Keratinocyte (primary cell): ENCODE results near the gene TRIM23. TPM values are rescaled to one million over a fixed set of nuclear protein-coding genes. Genes with fewer than 3 reads are reported as not detected.

ENCODE experiments used
- DNase-seq: peaks from one replicate; pipeline ENCODE4 v3.0.0-alpha.2; 2011; ENCODE audit warnings: low read depth, missing footprints, low spot score
- FAIRE-seq: peaks from 2 replicates; lab custom pipeline; 2011; peaks lifted over from hg19 to GRCh38; lab: Jason Lieb, UNC
- H2AFZ ChIP-seq: 2 replicates; pipeline ENCODE4 v1.6.0; 2012; ENCODE audit warnings: low read length, control low read depth, inconsistent platforms; ENCODE audit not compliant: control insufficient read depth
- H3K27ac ChIP-seq: 2 replicates; pipeline ENCODE4 v1.5.1; 2011; ENCODE audit warnings: low read length; ENCODE audit not compliant: control insufficient read depth, insufficient read depth
- H3K27me3 ChIP-seq: 3 replicates; pipeline ENCODE4 v1.6.0; 2011; ENCODE audit warnings: low read length; ENCODE audit not compliant: control insufficient read depth, insufficient read depth; ENCODE audit errors: extremely low read depth
- H3K36me3 ChIP-seq, 2 experiments: 2 replicates in 1 of 2; 3 replicates in 1 of 2; pipeline ENCODE4 v1.5.1; 2011; ENCODE audit warnings: low read length in 2 of 2, mild to moderate bottlenecking in 1 of 2; ENCODE audit not compliant: control insufficient read depth in 2 of 2, insufficient read depth in 2 of 2; ENCODE audit errors: extremely low read depth in 1 of 2
- H3K4me1 ChIP-seq: 3 replicates; pipeline ENCODE4 v1.5.1; 2011; ENCODE audit warnings: low read length; ENCODE audit not compliant: control insufficient read depth, insufficient read depth; ENCODE audit errors: extremely low read depth
- H3K4me2 ChIP-seq: 3 replicates; pipeline ENCODE4 v1.6.0; 2011; ENCODE audit warnings: low read depth, low read length; ENCODE audit not compliant: control insufficient read depth, insufficient read depth; ENCODE audit errors: extremely low read depth
- H3K4me3 ChIP-seq, 3 experiments: fragments of 200-600 bp in 1 of 3; sonication (generic) in 1 of 3; 2 replicates in 2 of 3; 3 replicates in 1 of 3; pipeline ENCODE4 v1.5.1; 2011 to 2016; ENCODE audit warnings: low read length in 3 of 3, mild to moderate bottlenecking in 3 of 3, control low read depth in 2 of 3, inconsistent platforms in 1 of 3, low read depth in 1 of 3, mixed read lengths in 1 of 3, mixed run types in 1 of 3, moderate library complexity in 1 of 3; ENCODE audit not compliant: control insufficient read depth in 2 of 3, insufficient read depth in 2 of 3; ENCODE audit errors: extremely low read depth in 1 of 3
- H3K79me2 ChIP-seq: 2 replicates; pipeline ENCODE4 v1.6.0; 2012; ENCODE audit warnings: low read length; ENCODE audit not compliant: control insufficient read depth, insufficient read depth
- H3K9ac ChIP-seq: 3 replicates; pipeline ENCODE4 v1.6.0; 2011; ENCODE audit warnings: low read length; ENCODE audit not compliant: control insufficient read depth, insufficient read depth; ENCODE audit errors: extremely low read depth
- H3K9me1 ChIP-seq: 3 replicates; pipeline ENCODE4 v1.6.0; 2011; ENCODE audit warnings: low read length; ENCODE audit not compliant: control insufficient read depth, insufficient read depth; ENCODE audit errors: extremely low read depth
- H3K9me3 ChIP-seq: 2 replicates; pipeline ENCODE4 v1.5.1; 2012; ENCODE audit warnings: low read depth, low read length; ENCODE audit not compliant: control insufficient read depth
- H4K20me1 ChIP-seq: 3 replicates; pipeline ENCODE4 v1.6.0; 2011; ENCODE audit warnings: low read length; ENCODE audit not compliant: control insufficient read depth, insufficient read depth; ENCODE audit errors: extremely low read depth
- CTCF ChIP-seq, 3 experiments: IDR thresholded peaks in 1 of 3; conservative IDR thresholded peaks in 1 of 3; optimal IDR thresholded peaks in 1 of 3; 2 replicates in 2 of 3; 3 replicates in 1 of 3; pipeline versions ENCODE3 to v1.5.1; 2011; ENCODE audit warnings: low read length in 3 of 3, mild to moderate bottlenecking in 3 of 3, moderate library complexity in 2 of 3, control low read depth in 1 of 3, inconsistent platforms in 1 of 3; ENCODE audit not compliant: insufficient read depth in 2 of 3; ENCODE audit errors: extremely low read depth in 1 of 3
- EZH2 ChIP-seq: IDR thresholded peaks from one replicate; pipeline ENCODE4 v1.6.1; 2012; ENCODE audit warnings: inconsistent platforms, mild to moderate bottlenecking, low read length, moderate library complexity
- dilution Hi-C: fragments of 300-500 bp; cut with MboI; formaldehyde crosslinking; loops from one replicate; pipeline ENCODE4 v1.7.0; 2020; ENCODE audit warnings: low sequenced_read_pairs; ENCODE audit not compliant: extremely low pct_ligation_motif_present
- polyA plus RNA-seq, 5 experiments: library from polyadenylated mRNA; depleted of rRNA in 3 of 5; stranded (reverse) in 3 of 5; stranded (forward) in 1 of 5; unstranded in 1 of 5; fragments of >200 nt; gene quantifications; 1 replicate in 1 of 5; 2 replicates in 3 of 5; 3 replicates in 1 of 5; pipeline versions ENCODE4 v1.2.1 to v1.2.3, GENCODE V29; 2011 to 2012; ENCODE audit warnings: missing spikeins in 2 of 5, low read depth in 1 of 5, low replicate concordance in 1 of 5

The TRIM23 gene
- polyA plus RNA-seq, 1 donor (not counting 4 experiments of a cell fraction or from before 2014, with no cell fraction given) = 7.8 TPM

GRCh38 chr5:65625743-65626142, 1.6 kb upstream of the TRIM23 start:
- no peak for DNase-seq
- peaks cover 2% of the 10 kb centered on the region for H4K20me1 ChIP-seq

GRCh38 chr5:65624571-65625555, 730 bp upstream of the TRIM23 start, which contains the start of the genes SHLD3 and TRAPPC13:
Gene SHLD3 (plus strand): TSS chr5:65625027. CDS start chr5:65629588, 4,561 bp downstream.
Gene TRAPPC13 (plus strand): TSS chr5:65625027. CDS start chr5:65625061, 34 bp downstream.
- FAIRE-seq = peak; percentile 84
- no peak for TF ChIP-seq CTCF (optimal IDR thresholded peaks at IDR 0.05 in 1 of 3, IDR thresholded peaks at IDR 0.05 in 1 of 3, conservative IDR thresholded peaks at IDR 0.05 in 1 of 3; ENCODE audit: extremely low read depth in 1 of 3, insufficient read depth in 2 of 3, low read length in 3 of 3)
- no peak for TF ChIP-seq EZH2

More at GRCh38 chr5:65625743-65626142, 1.6 kb upstream of the TRIM23 start:
- Histone ChIP-seq H3K27me3 (no peaks in the 10 kb centered on the region), H3K79me2 (peaks cover 71% of the 10 kb centered on the region), H3K4me3 (peak overlapping the region; percentile 66 to 99 (median 98)), H3K4me1 (peaks cover 17% of the 10 kb centered on the region), H3K9ac (peak overlapping the region; percentile 97), H3K27ac (peak overlapping the region; percentile 86), H2AFZ (peak overlapping the region; percentile 34), H3K9me3 (no peaks in the 10 kb centered on the region), H3K4me2 (peak overlapping the region; percentile 99), H3K9me1 (no peaks in the 10 kb centered on the region), H3K36me3 (peaks cover 0 to 6% of the 10 kb centered on the region in 2 experiments)
- FAIRE-seq = no peak
- dilution Hi-C loops = no loop called here
- no peak for TF ChIP-seq EZH2
- no peak for TF ChIP-seq CTCF (optimal IDR thresholded peaks at IDR 0.05 in 1 of 3, IDR thresholded peaks at IDR 0.05 in 1 of 3, conservative IDR thresholded peaks at IDR 0.05 in 1 of 3; ENCODE audit: extremely low read depth in 1 of 3, insufficient read depth in 2 of 3, low read length in 3 of 3)

More at GRCh38 chr5:65624571-65625555, 730 bp upstream of the TRIM23 start, which contains the start of the genes SHLD3 and TRAPPC13:
- no peaks in the 10 kb centered on the region for H3K9me1 ChIP-seq
- H3K27me3 ChIP-seq = no peaks in the 10 kb centered on the region
- dilution Hi-C loops = no loop called here
- H4K20me1 ChIP-seq = peaks cover 2% of the 10 kb centered on the region
- peak within 1 kb of the TSS; percentile 66 to 99 (median 98) for H3K4me3 ChIP-seq
- H3K4me1 ChIP-seq = peaks cover 17% of the 10 kb centered on the region
- H3K9me3 ChIP-seq = no peaks in the 10 kb centered on the region
- peak within 1 kb of the TSS; percentile 86 for H3K27ac ChIP-seq
- peaks cover 0 to 6% of the 10 kb centered on the region in 2 experiments for H3K36me3 ChIP-seq
- DNase-seq = peak; percentile 46
- peaks cover 78% of the 10 kb centered on the region for H3K79me2 ChIP-seq
- peak within 1 kb of the TSS; percentile 99 for H3K4me2 ChIP-seq
- H3K9ac ChIP-seq = peak within 1 kb of the TSS; percentile 97
- H2AFZ ChIP-seq = peak within 1 kb of the TSS; percentile 100
